GM12878 (cell line): ENCODE data around the gene SLC38A7. TPM values are rescaled to one million over a fixed set of nuclear protein-coding genes. Genes with fewer than 3 reads are reported as not detected.

Experiments
- ATAC-seq: fragments of 200-7000 bp; cut with Tn5 transposase; 3 replicates; pipeline ENCODE4 v1.9.1; 2020; ENCODE audit warnings: mild to moderate bottlenecking, moderate library complexity
- BruUV-seq: library from RNA; stranded (reverse); fragments of 400-500 nt; replicated peaks from 2 replicates; lab custom pipeline; 2021; lab: Mats Ljungman, UMichigan
- CTCF ChIA-PET: fragments of 300-600 bp; sonication (Branson Sonifier 250); formaldehyde crosslinking; extraction: SDS; loops from one replicate; lab custom pipeline; 2021; ENCODE audit warnings: inconsistent platforms; lab: Yijun Ruan, JAX
- POLR2A ChIA-PET: fragments of 350-600 bp; formaldehyde crosslinking; extraction: SDS; loops from one replicate; lab custom pipeline; 2021; ENCODE audit warnings: inconsistent platforms; lab: Charles Lee
- RAD21 ChIA-PET: fragments of 300-600 bp; sonication (Branson Sonifier 250); formaldehyde crosslinking; loops from one replicate; lab custom pipeline; 2023; ENCODE audit warnings: antibody characterized with exemption; ENCODE audit not compliant: unreplicated experiment; lab: Charles Lee
- SMC1A ChIA-PET: fragments of 300-600 bp; sonication (Branson Sonifier 250); formaldehyde crosslinking; loops from one replicate; lab custom pipeline; 2023; ENCODE audit not compliant: unreplicated experiment, uncharacterized antibody; lab: Charles Lee
- DNase-seq: peaks from one replicate; pipeline ENCODE4 v3.0.0-alpha.2; 2011; ENCODE audit warnings: low read depth, low spot score
- FAIRE-seq: peaks from 3 replicates; lab custom pipeline; 2011; peaks lifted over from hg19 to GRCh38; lab: Jason Lieb, UNC
- H2AFZ ChIP-seq: 2 replicates; pipeline ENCODE4 v1.6.0; 2011; ENCODE audit warnings: low read depth, low read length, control low read depth; ENCODE audit not compliant: control insufficient read depth
- H3K27ac ChIP-seq: 2 replicates; pipeline ENCODE4 v1.5.1; 2011; ENCODE audit warnings: control low read depth; ENCODE audit not compliant: control insufficient read depth, insufficient read depth
- H3K27me3 ChIP-seq, 2 experiments: replicated peaks in 1 of 2; 2 replicates each; pipeline versions ENCODE4 v1.6.0 to v1.6.1; 2011; ENCODE audit warnings: low read length in 1 of 2; ENCODE audit not compliant: control insufficient read depth in 2 of 2, insufficient read depth in 2 of 2
- H3K36me3 ChIP-seq, 2 experiments: 2 replicates each; pipeline ENCODE4 v1.5.1; 2011; ENCODE audit warnings: low read length in 1 of 2; ENCODE audit not compliant: control insufficient read depth in 2 of 2, insufficient read depth in 2 of 2
- H3K4me1 ChIP-seq: 2 replicates; pipeline ENCODE4 v1.6.1; 2011; ENCODE audit warnings: mild to moderate bottlenecking, low read length, moderate library complexity, mixed read lengths; ENCODE audit not compliant: control insufficient read depth, insufficient read depth
- H3K4me2 ChIP-seq: 2 replicates; pipeline ENCODE4 v1.6.0; 2011; ENCODE audit warnings: control low read depth; ENCODE audit not compliant: control insufficient read depth, insufficient read depth
- H3K4me3 ChIP-seq: fragments of 200-600 bp; sonication (generic); 2 replicates; pipeline ENCODE4 v1.5.1; 2016
- H3K79me2 ChIP-seq: 2 replicates; pipeline ENCODE4 v1.6.0; 2011; ENCODE audit warnings: low read length; ENCODE audit not compliant: control insufficient read depth, insufficient read depth
- H3K9ac ChIP-seq: 2 replicates; pipeline ENCODE4 v1.8.0; 2011; ENCODE audit warnings: low read length, control low read depth, mixed read lengths; ENCODE audit not compliant: control insufficient read depth, insufficient read depth
- H3K9me3 ChIP-seq: replicated peaks from 3 replicates; pipeline ENCODE4 v1.5.1; 2011; ENCODE audit warnings: mild to moderate bottlenecking, low read length; ENCODE audit not compliant: control insufficient read depth, insufficient read depth
- H4K20me1 ChIP-seq: 2 replicates; pipeline ENCODE4 v1.6.0; 2011; ENCODE audit not compliant: control insufficient read depth, insufficient read depth
- BCLAF1 ChIP-seq: fragments of 450-650 bp; IDR thresholded peaks from 2 replicates; pipeline ENCODE4 v1.6.1; 2017; ENCODE audit warnings: antibody characterized with exemption, mild to moderate bottlenecking, moderate library complexity
- FOXM1 ChIP-seq: IDR thresholded peaks from 2 replicates; pipeline ENCODE4 v1.6.1; 2012; ENCODE audit warnings: low read depth, mild to moderate bottlenecking, inconsistent platforms, low read length, moderate library complexity
- JUNB ChIP-seq: IDR thresholded peaks from 2 replicates; pipeline ENCODE4 v1.6.1; 2016; ENCODE audit warnings: antibody characterized with exemption, mild to moderate bottlenecking
- LARP7 ChIP-seq: fragments of 450-650 bp; IDR thresholded peaks from 2 replicates; pipeline ENCODE4 v1.6.1; 2017; ENCODE audit warnings: mild to moderate bottlenecking
- MEF2B ChIP-seq: fragments of 450-650 bp; IDR thresholded peaks from 2 replicates; pipeline ENCODE4 v1.6.1; 2018; ENCODE audit warnings: mild to moderate bottlenecking, moderate library complexity; ENCODE audit not compliant: partially characterized antibody, poor library complexity, severe bottlenecking
- SP1 ChIP-seq: IDR thresholded peaks from one replicate; pipeline ENCODE4 v1.6.1; 2011; ENCODE audit warnings: low read depth, low read length
- WGBS: methylation state at CpG from one replicate; pipeline ENCODE4 v1.1.6; 2016; ENCODE audit warnings: low lambda C conversion rate; ENCODE audit not compliant: insufficient replicate concordance, insufficient coverage; ENCODE audit errors: missing lambda C conversion rate; 5-methylcytosine and 5-hydroxymethylcytosine counted together
- in situ Hi-C: fragments of 300-500 bp; cut with MboI; formaldehyde crosslinking; loops from 9 replicates; pipeline ENCODE4 v1.14.3; 2018; ENCODE audit warnings: mixed read lengths
- intact Hi-C: fragments of 100-400 bp; cut with micrococcal nuclease; formaldehyde crosslinking; loops from one replicate; pipeline ENCODE4 v1.14.2; 2022; ENCODE audit not compliant: unreplicated experiment
- polyA plus RNA-seq, 11 experiments: library from polyadenylated mRNA; depleted of rRNA in 4 of 11; unstranded in 6 of 11; stranded (reverse) in 5 of 11; fragments of >200 nt; fragmentation: Nextera tagmentation in 4 of 11; fragmentation: Illumina TruSeq in 1 of 11; extraction: Ambion mirVana in 4 of 11; extraction: Trizol in 1 of 11; gene quantifications; 1 replicate in 1 of 11; 2 replicates in 10 of 11; pipeline versions ENCODE4 v1.2.1 to v1.2.3, GENCODE V29; 2011 to 2016; ENCODE audit warnings: inconsistent platforms in 2 of 11, missing spikeins in 2 of 11, low read depth in 1 of 11
- total RNA-seq, 4 experiments: library from RNA; depleted of rRNA in 3 of 4; stranded (reverse); fragments of >200 nt in 3 of 4; fragmentation: Illumina TruSeq in 1 of 4; extraction: Trizol in 1 of 4; gene quantifications; 2 replicates each; pipeline versions ENCODE4 v1.2.1 to v1.2.3, GENCODE V29; 2013 to 2021

The SLC38A7 gene
- total and polyA plus RNA-seq, 10 of the 15 experiments (the other 5 are each of a cell fraction or from before 2014, with no cell fraction given) = 1.4 to 7.8 (median 4.7) TPM

GRCh38 chr16:58656899-58657298, 27.7 kb downstream of the SLC38A7 start:
- POLR2A ChIA-PET = interaction anchor here (0.6 kb wide), 1 partner anchor 920 kb away, joined by 5 read pairs; no protein-coding TSS in a partner anchor
- TF ChIP-seq BCLAF1 = no peak
- TF ChIP-seq FOXM1 = no peak
- no peak for TF ChIP-seq MEF2B
- no peak for TF ChIP-seq JUNB
- no peak for TF ChIP-seq SP1
- TF ChIP-seq LARP7 = no peak
- TF ChIP-seq, all 136 proteins: peak for 0
- DNase-seq (no peak), FAIRE-seq (no peak), ATAC-seq (no peak)
- intact Hi-C loops = no loop called here
- Histone ChIP-seq H3K27ac (no peak overlapping the region), H3K36me3 (no peaks in the 10 kb centered on the region), H3K4me3 (no peak overlapping the region), H3K79me2 (no peaks in the 10 kb centered on the region), H3K9ac (no peak overlapping the region), H2AFZ (no peak overlapping the region), H3K4me1 (no peaks in the 10 kb centered on the region), H3K27me3 (no peaks in the 10 kb centered on the region), H3K4me2 (no peak overlapping the region), H4K20me1 (no peaks in the 10 kb centered on the region), H3K9me3 (no peaks in the 10 kb centered on the region)
- 43% methylated on average over 4 of the region's 4 CpGs for WGBS
- ChIA-PET CTCF (interaction anchor here (1.2 kb wide), 1 partner anchor 10 kb away, joined by 3 read pairs; no protein-coding TSS in a partner anchor), SMC1A (interaction anchor here (0.6 kb wide), 1 partner anchor 503 kb away, joined by 3 read pairs; no protein-coding TSS in a partner anchor), RAD21 (no interaction called here)
- in situ Hi-C loops = loop anchor here (25.0 kb wide), 1 partner anchor 320 kb away; no protein-coding TSS in a partner anchor
- BruUV-seq = no TSS peak
